NCI-H2081 treated with DMSO at 0.1 percent for 48 hours (cell line): ENCODE results near the gene TNNI2.

Source experiments
- DNase-seq: peaks from one replicate; lab custom pipeline; 2025; lab: John Stamatoyannopoulos, UW

TNNI2 gene

GRCh38 chr11:1888811-1889210 lies 50.0 kb downstream of the TNNI2 start:
- no peak for DNase-seq

GRCh38 chr11:1889224-1889930 lies 50.6 kb downstream of the TNNI2 start:
- no peak for DNase-seq

- no peak for DNase-seq
These were observed 51.4 kb downstream of the TNNI2 start for GRCh38 chr11:1889941-1890855.
